Endometrial microvascular endothelial cells (primary cell): Measurements from ENCODE around the gene MRPL33. TPM values are rescaled to one million over a fixed set of nuclear protein-coding genes. Genes with fewer than 3 reads are reported as not detected.

Source experiments
- in situ Hi-C: cut with HindIII; loops from 2 replicates; pipeline ENCODE4 v1.10.0; 2017; ENCODE audit warnings: low sequenced_read_pairs, low pct_unique_long_range_greater_than_20kb; ENCODE audit errors: inconsistent ontology term
- total RNA-seq: library from RNA; depleted of rRNA; stranded (reverse); fragments of >200 nt; gene quantifications from one replicate; pipeline ENCODE4 v1.2.3, GENCODE V29; 2015; ENCODE audit errors: inconsistent ontology term

MRPL33 gene
- total RNA-seq, 1 donor from 2014 or later = 126 TPM

- in situ Hi-C loops = loop anchor here (25.0 kb wide), 1 partner anchor 647 kb away; no protein-coding TSS in a partner anchor
Measured at GRCh38 chr2:27765621-27766286, 5.8 kb upstream of the MRPL33 start.

DNA sequence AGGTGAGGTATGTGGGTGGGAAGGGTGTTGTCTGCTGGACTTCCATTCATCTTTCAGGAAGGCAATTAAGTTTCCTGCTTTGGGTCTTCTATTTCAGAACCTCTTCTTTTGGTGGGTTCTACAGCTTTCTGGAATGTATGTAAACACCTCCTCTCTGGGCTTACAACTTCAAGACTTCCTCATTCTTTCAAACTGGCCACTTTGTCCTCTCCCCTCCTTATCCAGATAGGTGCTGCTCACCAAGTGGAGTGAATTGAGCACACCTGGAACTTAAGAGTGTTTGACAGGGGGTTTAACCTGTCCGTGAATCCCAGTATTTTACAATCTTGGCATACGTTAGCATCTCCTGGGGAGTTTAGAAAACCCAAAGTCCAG lies 5.2 kb upstream of the MRPL33 start:
- in situ Hi-C loops = loop anchor here (25.0 kb wide), 1 partner anchor 646 kb away; no protein-coding TSS in a partner anchor

GRCh38 chr2:27771202-27771547 lies 344 bp upstream of the MRPL33 start:
- in situ Hi-C loops = loop anchor here (25.0 kb wide), 1 partner anchor 641 kb away; no protein-coding TSS in a partner anchor

- in situ Hi-C loops = loop anchor here (25.0 kb wide), 1 partner anchor 639 kb away; no protein-coding TSS in a partner anchor
Measured at GRCh38 chr2:27772804-27773203, 1.3 kb downstream of the MRPL33 start.

GRCh38 chr2:27773959-27774358 lies 2.4 kb downstream of the MRPL33 start:
- in situ Hi-C loops = loop anchor here (25.0 kb wide), 1 partner anchor 638 kb away; no protein-coding TSS in a partner anchor

GRCh38 chr2:27776097-27776496 lies 4.6 kb downstream of the MRPL33 start:
- in situ Hi-C loops = no loop called here

GRCh38 chr2:27776696-27777095 lies 5.2 kb downstream of the MRPL33 start:
- in situ Hi-C loops = no loop called here

GRCh38 chr2:27779417-27780055 lies 8.0 kb downstream of the MRPL33 start:
- in situ Hi-C loops = no loop called here

GRCh38 chr2:27781496-27781895 lies 10.0 kb downstream of the MRPL33 start:
- in situ Hi-C loops = no loop called here

- in situ Hi-C loops = no loop called here
Measured at GRCh38 chr2:27782701-27783100, 11.2 kb downstream of the MRPL33 start.

DNA sequence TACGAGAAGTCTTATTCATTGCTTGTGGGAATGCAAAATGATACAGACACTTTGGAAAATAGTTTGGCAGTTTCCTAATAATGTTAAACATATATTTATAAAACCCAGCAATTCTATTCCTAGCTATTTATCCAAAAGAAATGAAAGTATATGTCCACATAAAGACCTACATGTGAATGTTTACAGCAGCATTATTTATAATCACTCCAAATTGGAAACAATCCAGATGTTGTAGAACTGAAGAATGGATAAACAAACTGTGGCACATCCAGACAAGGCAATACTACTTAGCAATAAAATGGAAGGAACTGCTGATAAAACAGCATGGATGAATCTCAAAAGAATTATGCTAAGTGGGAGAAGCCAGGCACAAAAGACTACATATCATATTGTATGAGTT lies 19.3 kb downstream of the MRPL33 start:
- in situ Hi-C loops = no loop called here

DNA sequence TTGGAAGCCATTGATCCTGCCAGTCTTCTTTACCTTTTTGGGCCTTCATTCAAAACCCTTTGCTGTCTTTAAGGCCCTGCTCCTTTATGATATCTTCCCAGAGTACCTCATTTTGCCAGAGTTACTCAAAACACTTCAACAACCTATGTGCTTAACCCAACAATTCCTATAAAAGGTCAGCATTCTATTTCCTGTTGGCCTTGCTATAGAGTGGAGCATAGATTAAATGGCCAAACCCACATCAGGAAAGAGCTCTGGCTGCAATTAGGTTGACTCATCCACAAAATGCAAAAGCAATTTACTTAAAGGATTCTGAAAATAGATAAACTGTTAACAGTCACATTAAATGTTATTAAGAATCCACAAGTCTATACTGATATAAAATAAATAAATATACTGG lies 21.2 kb downstream of the MRPL33 start:
- in situ Hi-C loops = no loop called here

DNA sequence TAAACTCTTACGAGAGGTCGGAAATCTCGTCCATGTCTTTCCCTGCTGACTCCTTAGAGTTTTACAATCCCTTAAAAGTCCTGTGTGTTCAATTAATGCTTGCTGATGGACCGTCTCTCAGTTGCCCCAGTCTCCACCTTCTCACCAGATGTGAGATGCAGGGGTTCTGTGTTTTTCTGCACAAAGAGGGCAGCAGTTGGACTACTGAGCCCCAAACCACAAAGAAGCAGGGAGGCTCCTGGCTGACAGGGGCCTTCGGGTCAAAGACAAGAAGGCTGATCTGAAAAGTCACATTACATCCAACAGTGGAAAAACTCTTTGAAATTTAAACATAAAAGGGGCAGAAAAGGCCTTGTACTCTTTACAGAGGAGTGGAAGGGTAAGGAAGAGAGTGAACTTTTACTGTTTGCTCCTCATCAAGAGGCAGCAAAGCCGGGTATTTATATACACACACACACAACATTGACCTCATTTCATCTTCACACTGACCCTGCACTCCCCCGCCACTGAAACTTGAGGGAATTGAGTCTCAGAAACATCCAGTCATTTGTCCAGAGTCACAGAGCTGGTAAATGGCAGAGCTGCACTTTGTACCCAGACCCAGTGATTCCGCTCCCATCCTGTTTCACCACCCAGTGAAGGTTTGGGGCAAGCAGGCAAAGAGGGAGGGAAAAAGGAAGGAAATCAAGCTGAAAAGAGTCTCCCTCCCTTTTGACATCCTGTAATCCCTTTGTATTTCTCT lies 23.7 kb downstream of the MRPL33 start:
- in situ Hi-C loops = no loop called here

DNA sequence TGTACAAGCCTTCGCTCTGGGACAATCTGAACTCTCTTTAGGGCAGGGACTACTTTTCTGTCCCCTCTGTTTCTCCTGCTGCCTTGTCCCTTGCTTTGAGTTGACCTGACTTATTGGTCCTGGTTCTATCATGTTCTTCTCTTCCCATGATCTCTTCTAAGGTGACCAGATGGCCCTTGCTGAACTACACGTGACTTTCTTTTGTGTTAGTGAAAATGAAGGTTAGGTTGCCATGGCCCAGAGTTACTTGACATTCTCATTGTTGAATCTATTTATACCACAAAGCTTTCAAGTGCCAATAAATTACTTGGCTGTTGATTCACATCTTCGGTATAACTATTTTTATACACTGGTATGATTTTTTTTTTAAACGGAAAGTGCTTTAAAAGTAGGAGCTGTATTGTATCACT lies 24.4 kb downstream of the MRPL33 start:
- in situ Hi-C loops = no loop called here

GRCh38 chr2:27796791-27797765 lies 25.6 kb downstream of the MRPL33 start:
- in situ Hi-C loops = no loop called here

DNA sequence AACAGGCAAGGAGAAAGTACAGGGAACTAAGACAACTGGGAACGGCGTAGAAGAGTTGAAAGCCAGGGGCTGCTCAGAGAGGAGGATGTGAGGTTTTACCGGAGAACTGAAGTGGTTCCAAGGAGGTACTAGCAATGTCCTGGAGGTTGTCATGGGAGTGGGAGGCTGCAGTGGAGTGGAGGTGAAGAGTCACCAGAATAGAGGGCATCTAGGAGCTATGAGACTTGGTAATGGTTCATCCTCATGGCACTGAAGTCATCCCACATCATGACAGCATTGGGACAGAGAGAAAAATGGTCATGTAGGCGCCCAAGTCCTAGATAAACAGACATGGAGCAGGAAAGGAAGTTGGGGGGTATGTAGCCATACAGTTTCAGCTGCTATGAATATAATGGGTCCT lies 26.3 kb downstream of the MRPL33 start:
- in situ Hi-C loops = no loop called here

GRCh38 chr2:27798486-27798885 lies 27.0 kb downstream of the MRPL33 start:
- in situ Hi-C loops = no loop called here

- in situ Hi-C loops = no loop called here
Measured at GRCh38 chr2:27798948-27799645, 27.6 kb downstream of the MRPL33 start.
